GM18873 (cell line): Measurements from ENCODE around the gene SLC6A7.

Experiments
- ATAC-seq: cut with Tn5 transposase; IDR thresholded peaks from one replicate; pipeline ENCODE4 v1.9.1; 2021; ENCODE audit warnings: mild to moderate bottlenecking, moderate library complexity, moderate number of reproducible peaks; ENCODE audit not compliant: unreplicated experiment, low FRiP score

Gene SLC6A7

GRCh38 chr5:150189728-150190502 lies at the start of gene SLC6A7:
TSS of gene SLC6A7 (plus strand) at chr5:150190062. CDS start at chr5:150190328, 266 bp downstream.
- no peak for ATAC-seq

DNA sequence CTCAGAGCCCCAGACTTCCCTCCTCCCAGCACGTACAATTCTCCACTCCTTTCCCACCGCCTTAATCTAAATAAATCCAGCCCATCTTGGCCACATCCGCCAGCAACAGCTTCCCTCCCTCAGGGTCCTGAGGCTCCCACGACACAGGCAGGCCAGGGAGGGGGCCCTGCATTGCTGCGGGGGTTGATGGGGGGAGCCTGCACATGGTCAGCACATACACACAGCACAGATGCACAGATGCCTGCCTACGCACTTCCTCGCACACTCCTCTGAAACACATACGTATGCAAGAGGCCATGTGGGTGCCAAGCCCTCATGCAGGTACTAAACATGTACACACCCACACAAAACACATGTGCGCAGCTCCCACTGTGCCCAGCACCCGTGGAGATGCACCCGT lies 49.0 kb upstream of the SLC6A7 start:
- no peak for ATAC-seq

- no peak for ATAC-seq
Measured at GRCh38 chr5:150141544-150142184, 48.2 kb upstream of the SLC6A7 start.

DNA sequence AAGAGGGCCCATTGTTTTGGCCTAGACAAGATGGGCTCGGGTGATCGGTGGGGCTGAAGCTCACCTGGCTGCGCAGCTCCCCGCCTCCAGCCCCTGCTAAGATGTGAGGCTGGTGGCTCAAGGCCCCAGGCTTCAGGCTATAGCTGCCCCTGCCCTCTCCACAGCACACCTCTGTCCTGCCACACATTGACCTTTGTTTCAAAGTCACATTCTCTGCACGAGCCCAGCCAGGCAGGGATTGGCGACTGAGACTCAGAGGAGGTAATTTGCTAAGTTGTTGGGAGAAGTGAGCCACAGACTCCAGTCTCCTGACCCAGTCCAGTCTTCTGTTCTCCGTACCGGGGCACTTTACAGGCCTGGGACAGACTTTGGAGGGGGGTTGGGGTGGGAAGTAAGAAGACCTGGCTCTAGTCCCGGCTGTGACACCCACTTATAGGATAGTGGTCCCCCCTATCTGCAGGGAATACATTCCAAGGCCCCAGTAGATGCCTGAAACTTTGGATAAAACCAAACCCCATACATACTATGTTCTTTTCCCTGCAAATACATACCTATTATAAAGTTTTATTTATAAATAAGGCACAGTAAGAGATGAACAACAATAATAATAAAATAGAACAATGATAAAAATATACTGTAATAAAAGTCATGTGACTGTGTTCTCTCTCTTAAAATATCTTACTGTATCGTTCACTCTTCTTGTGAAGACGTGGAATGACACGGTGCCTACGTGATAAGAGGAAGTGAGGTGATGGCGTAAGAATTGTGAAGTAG lies 47.5 kb upstream of the SLC6A7 start:
- no peak for ATAC-seq

DNA sequence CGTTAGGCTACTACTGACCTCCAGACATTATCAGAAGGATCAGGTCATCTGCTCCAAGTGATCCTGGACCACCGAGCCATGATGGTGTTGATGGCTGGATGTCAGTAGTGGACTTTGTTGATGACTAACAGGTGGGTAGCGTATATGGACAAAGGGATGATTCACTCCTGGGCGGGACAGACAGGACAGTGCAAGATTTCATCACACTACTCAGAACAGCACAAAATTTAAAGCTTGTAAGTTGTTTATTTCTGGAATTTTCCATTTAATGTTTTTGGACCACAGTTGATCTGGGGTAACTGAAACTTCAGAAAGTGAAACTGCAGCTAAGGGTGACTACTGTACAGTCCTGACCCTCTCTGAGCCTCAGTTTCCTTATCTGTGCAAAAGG lies 46.9 kb upstream of the SLC6A7 start:
- no peak for ATAC-seq

DNA sequence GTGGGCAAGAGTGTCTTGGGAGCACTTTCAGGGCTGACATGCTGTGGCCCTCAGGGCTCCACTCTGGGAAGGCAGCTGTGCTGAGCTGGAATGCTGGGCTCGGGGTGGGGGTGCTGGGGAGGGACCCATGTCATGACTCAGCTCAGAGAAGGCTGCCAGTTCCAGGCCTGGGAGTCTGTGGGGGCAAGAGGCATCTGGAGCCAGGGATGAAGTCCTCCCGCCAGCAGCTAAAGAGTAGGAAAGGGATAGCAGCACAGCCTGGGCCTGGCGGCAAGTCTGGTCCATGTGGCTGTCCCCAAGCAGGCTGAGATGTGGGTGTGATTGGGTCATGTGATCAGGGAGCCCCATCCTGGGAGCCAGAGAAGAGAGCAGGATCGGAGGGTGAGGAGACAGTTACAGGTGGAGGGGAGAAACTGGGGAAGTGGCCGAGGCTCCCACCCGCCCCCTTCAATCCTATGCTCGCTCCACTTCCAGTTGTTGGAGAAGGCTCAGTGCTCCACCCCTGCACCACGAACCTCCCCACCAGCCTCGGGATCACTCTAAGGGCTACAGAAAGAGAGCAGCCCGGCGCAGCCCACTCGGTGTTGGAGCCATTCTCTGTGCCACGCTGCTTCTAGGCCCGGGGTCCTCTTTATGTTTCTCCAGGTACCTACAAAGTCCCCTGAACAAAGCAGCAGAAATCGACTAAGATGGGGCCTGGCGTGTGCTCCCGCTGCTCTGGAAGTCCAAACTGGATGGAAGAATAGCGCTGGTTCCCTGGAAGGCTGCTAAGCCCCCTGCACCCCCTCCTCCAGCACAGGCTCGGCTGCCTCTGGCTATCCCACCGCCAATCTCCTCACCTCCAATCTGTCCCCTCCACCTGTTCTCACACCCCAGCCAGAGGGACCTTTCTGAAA lies 46.3 kb upstream of the SLC6A7 start:
- no peak for ATAC-seq

- no peak for ATAC-seq
Measured at GRCh38 chr5:150144246-150144801, 45.5 kb upstream of the SLC6A7 start.

GRCh38 chr5:150144879-150145278 lies 45.0 kb upstream of the SLC6A7 start:
- no peak for ATAC-seq

DNA sequence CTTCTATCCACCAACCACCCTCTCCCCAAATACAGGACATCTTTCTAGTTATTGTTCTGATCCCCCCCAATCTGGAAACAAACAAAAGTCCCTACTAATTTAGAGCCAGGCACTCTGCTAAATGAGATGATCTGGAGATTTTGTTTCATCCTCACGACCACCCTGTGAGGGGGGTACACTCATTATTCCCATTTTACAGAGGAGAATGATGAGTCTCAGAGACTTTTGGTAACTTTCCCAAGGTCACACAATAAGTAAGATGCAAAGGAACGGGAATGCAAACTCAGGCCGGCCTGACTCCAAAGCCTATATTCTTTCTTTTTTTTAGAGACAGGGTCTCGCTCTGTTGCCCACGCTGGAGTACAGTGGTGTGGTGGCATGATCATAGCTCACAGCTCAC lies 43.6 kb upstream of the SLC6A7 start:
- no peak for ATAC-seq

- ATAC-seq: no peak
Measured at GRCh38 chr5:150146862-150147601, 42.8 kb upstream of the SLC6A7 start.

DNA sequence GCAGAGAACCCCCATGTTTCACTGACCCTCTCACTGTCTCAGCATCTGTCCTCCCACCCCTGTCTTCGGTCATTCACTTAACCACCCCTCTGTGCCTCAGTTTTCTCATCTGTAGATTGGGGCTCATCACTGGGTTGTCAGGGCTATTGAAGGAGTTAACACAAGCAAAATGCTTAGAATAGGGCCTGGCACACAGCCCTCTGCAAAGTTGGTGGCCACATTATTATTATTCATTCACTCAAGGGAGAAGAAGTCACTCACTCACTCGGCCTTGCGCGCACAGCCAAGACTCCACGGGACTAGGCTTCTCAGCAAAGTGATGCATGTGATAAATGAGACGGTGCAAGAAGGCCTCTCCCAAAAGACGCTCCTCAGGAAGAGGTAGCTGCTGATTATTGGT lies 42.2 kb upstream of the SLC6A7 start:
- ATAC-seq: no peak

- no peak for ATAC-seq
Measured at GRCh38 chr5:150148117-150148927, 41.5 kb upstream of the SLC6A7 start.

GRCh38 chr5:150149618-150150017 lies 40.2 kb upstream of the SLC6A7 start:
- no peak for ATAC-seq

DNA sequence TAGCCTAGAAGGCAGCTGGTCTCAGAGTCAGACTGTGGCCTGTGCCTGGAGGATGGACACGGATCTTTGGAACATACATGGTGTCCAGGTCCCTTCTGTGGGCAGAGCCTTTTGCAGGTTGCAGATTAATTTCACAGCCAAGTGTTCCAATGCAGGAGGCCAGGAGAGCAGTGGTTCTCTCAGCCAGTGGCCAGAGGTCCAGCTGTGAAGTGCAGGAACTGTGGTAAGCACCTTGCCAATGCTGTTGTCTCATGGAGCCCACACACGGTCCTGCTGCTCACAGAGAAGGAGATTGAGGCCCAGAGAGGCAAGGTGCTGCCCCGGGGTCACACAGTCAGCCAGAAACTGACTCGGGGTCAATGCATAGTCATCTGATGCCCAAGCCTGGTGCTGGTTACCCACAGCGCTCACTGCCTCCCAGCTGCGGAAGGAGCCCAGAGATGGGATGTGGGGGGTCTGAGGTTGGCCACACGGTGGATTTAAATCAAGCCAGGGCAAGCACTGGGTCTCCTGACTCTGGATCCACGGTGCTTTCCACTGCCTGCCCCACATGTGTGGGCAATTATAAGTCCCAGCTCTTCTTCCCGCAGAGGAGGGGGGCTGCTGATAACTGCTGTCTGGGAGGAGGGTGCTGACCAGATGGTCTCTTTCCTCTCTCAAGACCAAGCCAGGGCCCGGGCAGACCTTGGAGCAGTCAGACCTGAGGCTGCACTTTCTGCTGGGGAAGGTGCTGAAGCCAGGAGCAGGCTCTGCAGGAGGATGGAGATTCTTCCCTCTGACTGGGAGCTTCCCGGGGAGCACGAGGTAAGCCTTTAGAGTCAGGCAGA lies 37.0 kb upstream of the SLC6A7 start:
- no peak for ATAC-seq

DNA sequence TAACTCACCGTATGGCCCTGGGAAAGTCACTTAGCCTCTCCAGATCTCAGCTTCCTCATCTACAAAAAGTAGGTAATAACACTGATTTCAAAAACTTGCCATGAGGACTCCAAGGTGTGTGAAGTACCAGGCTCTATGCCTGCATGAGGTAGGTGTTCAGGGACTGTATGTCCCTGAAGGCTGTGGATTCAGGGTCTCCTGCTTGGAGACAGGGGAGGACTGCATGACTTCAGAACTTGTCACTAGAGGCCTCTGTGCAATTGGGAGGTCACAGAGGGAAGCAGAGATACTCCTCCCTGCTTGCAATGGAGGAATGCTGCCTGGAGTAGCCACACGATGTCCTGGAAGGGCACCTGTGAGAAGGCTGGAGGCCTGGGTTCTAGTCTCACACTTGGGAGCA lies 36.4 kb upstream of the SLC6A7 start:
- ATAC-seq: no peak

DNA sequence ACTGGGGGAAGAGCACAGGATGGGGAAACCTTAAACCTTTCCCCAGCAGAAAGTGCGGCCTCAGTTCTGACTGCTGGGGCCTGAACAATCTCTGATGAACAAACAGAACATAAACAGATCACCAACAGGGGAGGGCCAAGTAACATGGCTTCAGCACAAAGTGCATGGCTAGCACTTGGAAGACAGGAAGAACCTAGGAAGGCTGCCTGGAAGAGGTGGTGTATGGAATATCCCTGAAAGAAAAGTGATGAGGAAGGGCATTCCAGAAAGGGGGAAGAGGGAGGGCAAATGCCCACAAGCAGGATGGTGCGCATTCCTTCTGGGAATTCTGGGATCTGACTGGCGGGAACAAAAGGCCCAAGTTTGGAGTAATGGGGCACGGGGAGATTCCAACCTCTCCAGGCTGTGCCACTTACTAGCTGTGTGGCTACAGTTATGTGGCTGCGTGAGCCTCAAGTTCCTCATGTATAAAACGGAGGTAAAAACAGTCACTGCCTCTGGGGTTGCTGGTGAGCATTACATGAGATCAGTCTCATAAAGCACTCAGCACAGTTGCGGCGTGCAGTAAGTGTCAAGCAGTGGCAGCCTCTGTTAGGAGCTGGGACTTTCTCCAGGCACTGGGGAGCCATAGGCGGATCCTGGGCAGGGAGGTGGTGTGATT lies 35.8 kb upstream of the SLC6A7 start:
- ATAC-seq: no peak

DNA sequence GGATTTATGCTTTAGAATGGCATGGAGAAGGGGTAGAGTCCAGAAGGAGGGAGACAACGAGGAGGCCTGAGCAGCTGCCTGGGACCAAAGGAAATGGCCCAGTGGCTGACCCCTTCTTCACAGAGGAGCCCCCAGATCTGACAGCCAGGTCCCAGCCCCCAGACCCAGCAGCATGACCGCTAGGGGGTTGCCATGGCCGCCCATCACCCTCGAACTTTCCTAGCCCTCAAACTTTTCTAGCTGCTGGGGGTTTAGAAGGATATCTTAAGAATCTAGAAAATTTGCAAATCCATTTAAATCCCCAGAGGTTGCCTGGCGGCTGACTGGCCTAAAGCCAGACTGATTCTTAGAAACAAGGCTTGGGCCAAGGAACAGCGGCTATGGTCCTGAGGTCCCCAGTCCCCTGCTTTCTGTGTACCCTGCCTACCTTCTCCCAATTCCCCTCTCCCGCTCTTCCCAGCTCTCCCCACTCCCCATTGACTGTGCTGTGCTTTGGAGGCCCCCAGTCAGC lies 35.2 kb upstream of the SLC6A7 start:
- ATAC-seq: no peak
